ENCODE measurements around the gene ARMCX1.

DNA sequence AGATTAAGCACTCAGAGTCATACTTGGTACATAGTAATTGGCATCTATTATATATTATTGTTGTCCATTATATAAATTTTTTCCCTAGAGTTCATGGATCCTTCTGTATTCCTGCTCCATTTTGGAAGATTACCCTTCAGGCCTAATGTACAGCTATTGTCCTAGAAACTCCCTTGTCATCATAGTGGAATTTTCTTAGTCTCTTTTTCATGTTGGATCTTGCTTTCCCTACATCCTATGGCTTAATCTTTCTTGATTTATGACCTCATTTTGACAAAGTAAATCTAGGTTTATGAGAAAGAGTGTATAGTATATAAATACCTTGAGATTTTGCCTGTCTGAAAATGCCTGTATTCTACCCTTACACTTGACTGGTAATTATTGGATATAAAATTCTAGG is 43.0 kb upstream of the ARMCX1 start:
- TF ChIP-seq, protein P1, sequence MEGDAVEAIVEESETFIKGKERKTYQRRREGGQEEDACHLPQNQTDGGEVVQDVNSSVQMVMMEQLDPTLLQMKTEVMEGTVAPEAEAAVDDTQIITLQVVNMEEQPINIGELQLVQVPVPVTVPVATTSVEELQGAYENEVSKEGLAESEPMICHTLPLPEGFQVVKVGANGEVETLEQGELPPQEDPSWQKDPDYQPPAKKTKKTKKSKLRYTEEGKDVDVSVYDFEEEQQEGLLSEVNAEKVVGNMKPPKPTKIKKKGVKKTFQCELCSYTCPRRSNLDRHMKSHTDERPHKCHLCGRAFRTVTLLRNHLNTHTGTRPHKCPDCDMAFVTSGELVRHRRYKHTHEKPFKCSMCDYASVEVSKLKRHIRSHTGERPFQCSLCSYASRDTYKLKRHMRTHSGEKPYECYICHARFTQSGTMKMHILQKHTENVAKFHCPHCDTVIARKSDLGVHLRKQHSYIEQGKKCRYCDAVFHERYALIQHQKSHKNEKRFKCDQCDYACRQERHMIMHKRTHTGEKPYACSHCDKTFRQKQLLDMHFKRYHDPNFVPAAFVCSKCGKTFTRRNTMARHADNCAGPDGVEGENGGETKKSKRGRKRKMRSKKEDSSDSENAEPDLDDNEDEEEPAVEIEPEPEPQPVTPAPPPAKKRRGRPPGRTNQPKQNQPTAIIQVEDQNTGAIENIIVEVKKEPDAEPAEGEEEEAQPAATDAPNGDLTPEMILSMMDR (conservative IDR thresholded peaks at IDR 0.05 in 1 of 2, IDR thresholded peaks at IDR 0.05 in 1 of 2; ENCODE audit: low read depth in 1 of 2, low read length in 2 of 2): no peak
- no peak for TF ChIP-seq EZH2 (IDR thresholded peaks at IDR 0.05; ENCODE audit: low read length, missing control alignments)

All from fibroblast of lung (primary cell).